Kidney tubule cell (primary cell): Measurements from ENCODE around the gene ADAMTS5.
A peak's percentile ranks its signal among the peaks of the same experiment; 100 is the strongest.

Source experiments
- DNase-seq: peaks from one replicate; pipeline ENCODE4 v3.0.0-alpha.2; 2018; ENCODE audit warnings: low spot score

Gene ADAMTS5

DNA sequence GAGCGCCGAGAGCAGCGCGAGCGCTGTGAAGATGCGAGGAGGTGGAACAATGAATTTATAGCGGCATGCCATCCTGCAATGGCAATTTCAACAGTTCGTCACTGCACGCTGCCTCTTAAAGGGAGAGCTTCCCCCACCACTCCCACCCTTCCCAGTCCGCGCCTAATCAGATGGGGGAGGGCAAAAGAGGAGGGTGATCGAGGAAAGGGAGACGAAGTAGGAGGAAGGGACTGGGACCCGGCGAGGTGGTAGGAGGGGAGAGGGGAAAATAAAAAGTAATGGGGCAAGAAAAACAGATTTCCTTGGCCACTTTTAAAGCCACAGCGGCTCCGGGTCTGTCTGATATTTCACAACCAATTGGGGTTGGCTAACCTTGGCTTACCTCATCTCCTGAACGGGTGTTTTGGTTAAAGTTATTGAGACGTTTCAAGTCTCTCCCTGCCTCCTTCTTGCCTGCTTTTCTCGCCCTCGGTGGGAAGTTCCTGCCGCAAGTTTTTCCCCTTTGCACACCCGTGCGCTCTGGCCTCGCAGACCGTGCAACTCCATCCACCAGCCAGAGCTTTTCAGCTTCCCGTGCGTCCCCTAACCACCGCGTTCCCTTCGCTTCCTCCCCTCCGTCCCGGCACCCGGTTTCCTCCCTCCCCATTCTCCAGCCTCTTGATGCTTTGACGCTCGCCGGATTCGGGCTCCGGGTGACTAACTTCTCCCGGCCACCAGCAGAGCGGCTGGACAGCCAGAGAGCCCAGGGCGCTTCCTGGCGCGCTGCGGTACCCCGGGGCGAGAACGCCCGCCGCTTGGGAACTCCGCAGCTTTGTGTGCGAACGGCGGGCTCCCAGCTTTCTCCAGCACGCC is at the start of gene ADAMTS5:
ADAMTS5 (minus strand) TSS at position 27 of the 852 bp plus-strand sequence. CDS start 697 bp downstream, outside the sequence.
- peak; percentile 80 for DNase-seq

- DNase-seq = no peak
These were observed 34.6 kb upstream of the ADAMTS5 start for GRCh38 chr21:27001526-27001925.

- DNase-seq = no peak
These were observed 16.7 kb upstream of the ADAMTS5 start for GRCh38 chr21:26983576-26983975.

- peak; percentile 87 for DNase-seq
These were observed 15.9 kb upstream of the ADAMTS5 start for GRCh38 chr21:26982767-26983166.

GRCh38 chr21:26977746-26978145 is 10.9 kb upstream of the ADAMTS5 start:
- no peak for DNase-seq

DNA sequence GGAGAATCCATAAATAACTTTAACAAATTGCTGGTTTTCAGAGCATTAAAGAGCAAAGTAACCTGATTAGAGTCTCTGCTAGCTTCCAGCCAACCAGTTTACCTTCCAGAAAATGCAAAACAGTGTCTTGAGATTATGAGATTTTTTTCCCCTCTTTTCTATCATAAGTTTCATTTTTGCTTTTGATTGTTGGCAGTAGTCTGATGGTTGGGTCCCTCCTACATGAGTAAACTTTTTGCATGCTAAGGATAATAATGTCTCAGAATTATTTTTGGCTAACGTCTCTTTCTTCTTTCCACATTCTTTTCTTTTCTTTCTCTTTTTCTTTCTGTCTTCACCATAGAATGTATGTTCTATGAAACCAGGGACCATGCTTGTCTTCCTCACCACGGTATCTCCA is 6.3 kb upstream of the ADAMTS5 start:
- DNase-seq = no peak

- DNase-seq = no peak
These were observed 5.3 kb upstream of the ADAMTS5 start for GRCh38 chr21:26972192-26972591.

GRCh38 chr21:26969971-26970725 is 3.3 kb upstream of the ADAMTS5 start:
- no peak for DNase-seq

DNA sequence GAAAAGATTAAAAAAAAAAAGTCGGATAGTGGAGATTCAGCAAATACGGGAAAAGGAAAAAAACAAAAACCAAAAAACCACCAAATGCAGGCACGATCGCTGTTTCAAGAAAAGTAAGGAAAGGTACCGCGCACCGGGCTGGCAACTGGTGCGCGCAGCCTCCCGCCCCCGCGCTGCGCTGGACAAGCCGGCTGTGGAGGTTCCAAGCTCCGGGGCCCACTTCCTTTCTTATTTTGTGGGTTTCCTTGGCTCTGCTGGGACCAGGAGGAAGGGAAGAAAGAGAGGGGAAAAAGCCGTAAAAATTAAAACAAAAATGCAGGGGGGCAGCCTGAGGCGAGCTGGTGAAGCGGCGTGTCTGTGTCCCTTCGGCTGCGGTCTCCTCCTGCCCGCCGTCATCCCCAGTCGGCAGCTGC is 233 bp downstream of the ADAMTS5 start:
- no peak for DNase-seq

- DNase-seq = peak; percentile 49
These were observed 844 bp downstream of the ADAMTS5 start for GRCh38 chr21:26965907-26966581.

GRCh38 chr21:26965040-26965906 is 1.6 kb downstream of the ADAMTS5 start:
- DNase-seq = peak; percentile 60

- DNase-seq = peak; percentile 75
These were observed 2.6 kb downstream of the ADAMTS5 start for GRCh38 chr21:26964170-26964778.

DNA sequence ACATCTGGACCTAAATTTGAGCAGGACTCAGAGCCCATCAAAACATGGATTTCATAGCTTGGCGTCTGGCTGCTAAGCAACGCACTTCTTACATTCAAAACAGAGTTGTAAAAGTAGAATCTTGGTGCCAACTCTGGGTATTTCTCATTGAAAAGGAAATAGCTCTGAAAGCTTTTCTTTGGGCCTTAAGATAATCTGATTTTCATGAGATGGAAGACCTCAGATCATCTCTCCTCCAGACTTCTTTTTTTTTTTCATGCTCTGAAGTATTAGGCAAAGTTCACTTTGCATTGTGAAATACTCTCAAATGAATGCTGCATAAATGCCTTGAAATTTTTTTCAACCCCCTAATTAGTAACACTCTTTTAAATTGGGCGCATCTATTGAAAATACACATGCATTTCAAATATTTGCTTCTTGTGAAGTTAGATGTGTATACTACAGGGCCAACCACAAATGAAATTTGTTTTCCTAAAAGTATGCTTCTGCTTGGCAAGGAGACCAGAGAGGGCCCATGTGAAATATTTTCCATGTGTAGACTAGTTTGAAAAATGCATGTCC is 4.2 kb downstream of the ADAMTS5 start:
- DNase-seq = no peak

DNA sequence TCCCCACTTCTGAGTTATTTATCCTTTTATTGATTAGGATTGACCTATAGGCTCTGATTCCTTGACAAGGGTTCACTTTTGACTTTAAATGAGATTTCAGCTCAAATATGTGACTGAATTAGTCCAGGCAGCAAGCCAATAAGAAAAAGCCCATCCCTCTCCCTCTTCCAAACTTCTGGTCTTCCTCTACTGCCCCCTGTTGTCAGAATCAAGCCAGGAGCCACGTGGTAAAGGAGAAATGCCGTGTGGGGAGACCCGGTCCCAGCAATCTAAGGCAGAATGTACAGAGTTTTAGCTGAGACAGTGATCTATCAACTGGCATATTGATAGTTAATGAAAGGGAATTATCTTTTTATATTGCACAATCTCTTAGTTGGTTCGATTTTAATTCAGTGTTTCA is 5.2 kb downstream of the ADAMTS5 start:
- DNase-seq = peak; percentile 11

GRCh38 chr21:26958788-26959187 is 8.1 kb downstream of the ADAMTS5 start:
- DNase-seq = no peak

DNA sequence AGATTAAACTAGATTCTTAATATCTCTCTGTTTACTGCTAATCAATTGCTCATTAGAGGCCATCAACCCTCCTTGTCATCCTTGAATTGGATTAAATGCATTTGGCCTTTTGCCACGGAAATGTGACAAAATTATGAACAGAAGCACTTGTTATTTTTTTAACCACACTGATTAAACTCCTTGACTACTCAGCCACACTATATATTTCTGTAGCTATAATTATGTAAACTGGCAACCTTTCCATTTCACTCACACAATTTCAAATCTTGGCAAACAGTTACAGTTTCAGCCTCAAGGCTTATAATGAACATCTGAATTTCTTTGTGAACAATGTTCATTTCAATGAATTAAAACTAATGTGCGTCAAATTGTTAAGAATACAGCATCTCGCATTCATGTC is 10.1 kb downstream of the ADAMTS5 start:
- no peak for DNase-seq

- DNase-seq = no peak
These were observed 10.7 kb downstream of the ADAMTS5 start for GRCh38 chr21:26956216-26956615.

- no peak for DNase-seq
These were observed 12.2 kb downstream of the ADAMTS5 start for GRCh38 chr21:26954662-26955121.

GRCh38 chr21:26952374-26953066 is 14.4 kb downstream of the ADAMTS5 start:
- peak; percentile 5 for DNase-seq

DNA sequence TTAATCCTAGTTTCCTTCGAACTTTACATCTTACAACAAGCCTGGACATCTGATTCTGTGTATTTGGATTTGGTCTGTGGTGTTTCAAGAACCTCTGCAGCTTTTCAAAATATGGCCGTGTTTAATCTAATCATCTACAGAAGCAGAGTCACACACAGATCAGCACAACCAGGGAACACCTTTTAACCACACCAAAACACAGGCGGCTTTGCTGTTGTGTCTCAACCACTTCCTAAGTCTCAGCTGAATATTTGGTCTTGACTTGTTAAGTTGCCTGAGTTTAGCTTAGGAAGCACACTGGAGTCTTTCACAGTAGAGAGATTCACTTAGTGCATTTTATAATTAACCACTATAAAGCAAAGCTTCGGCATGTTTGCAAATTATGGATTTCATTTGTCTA is 17.1 kb downstream of the ADAMTS5 start:
- no peak for DNase-seq
